DMS 273 (cell line): ENCODE measurements around the gene MTARC2.
"Not testable (repeated sequence)": the region's sequence is repeated elsewhere in the genome, so short reads cannot be mapped to it uniquely, and the experiment has no call there.

Experiments used
- DNase-seq: peaks from one replicate; lab custom pipeline; 2025; ENCODE audit not compliant: unreplicated experiment; lab: John Stamatoyannopoulos, UW

MTARC2 gene

GRCh38 chr1:220732137-220732536, 16.0 kb upstream of the MTARC2 start:
- no peak for DNase-seq

GRCh38 chr1:220732621-220733020, 15.5 kb upstream of the MTARC2 start:
- DNase-seq, result no peak

DNA sequence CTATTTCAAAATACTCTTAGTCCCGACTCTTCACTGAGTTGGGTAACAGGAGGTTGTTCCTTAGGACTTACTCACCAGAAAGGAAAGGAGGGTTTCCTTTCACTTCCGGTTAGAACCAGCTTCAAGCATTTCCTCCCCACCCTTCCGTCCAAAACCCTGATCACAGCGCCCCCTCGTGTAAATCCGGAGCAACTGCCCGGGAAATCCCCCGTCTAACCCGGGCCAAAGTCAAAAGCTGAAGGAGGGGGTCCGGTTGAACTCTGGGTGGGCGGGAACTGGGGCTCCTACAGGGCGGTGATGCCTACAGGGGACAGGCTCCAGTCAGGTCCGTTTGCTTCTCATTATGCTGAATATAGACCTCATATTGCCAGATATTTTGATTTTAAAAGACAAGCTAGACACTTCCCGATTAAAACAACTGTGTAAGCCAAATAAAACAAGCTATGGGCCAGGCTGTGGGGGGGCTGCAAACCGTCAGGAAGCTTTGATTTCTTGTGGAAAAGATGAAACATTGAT, 15.0 kb upstream of the MTARC2 start:
- peak; percentile 94 for DNase-seq

DNA sequence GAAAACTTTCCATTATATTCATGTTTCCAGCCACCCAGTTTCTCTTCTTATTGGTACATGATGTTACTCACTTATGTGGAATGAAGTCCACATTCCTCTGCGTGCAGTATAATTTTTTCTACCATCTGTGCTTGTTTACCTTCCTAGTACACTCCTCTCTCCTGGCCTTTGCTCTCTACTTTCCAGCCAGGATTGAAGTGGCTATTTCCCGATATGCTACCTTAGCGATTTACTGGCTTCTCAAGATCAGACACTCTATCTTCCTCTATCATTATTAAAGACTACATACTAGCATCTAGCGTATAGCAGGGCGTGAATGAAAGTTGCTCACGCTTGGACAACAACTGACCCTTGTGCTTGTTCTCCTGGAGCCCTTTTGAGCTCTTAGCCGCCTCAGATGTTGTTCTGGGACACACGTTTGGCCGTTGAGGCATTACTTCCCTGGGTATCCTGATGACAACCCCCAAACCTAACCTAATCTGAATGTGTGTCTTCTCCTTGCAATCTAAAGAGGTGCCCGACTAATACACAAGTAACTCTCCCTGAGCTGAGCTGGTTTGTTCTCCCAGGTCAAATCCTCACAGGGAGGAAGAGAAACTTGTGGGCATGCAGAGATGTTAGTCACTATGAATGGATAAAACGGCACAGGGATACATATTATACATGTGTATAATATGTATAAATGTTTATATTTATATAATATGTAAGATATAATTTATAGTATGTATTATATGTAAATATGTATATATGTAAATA, 13.4 kb upstream of the MTARC2 start:
- peak; percentile 30 for DNase-seq

GRCh38 chr1:220736283-220736682, 11.8 kb upstream of the MTARC2 start:
- DNase-seq, result not testable (repeated sequence)

DNA sequence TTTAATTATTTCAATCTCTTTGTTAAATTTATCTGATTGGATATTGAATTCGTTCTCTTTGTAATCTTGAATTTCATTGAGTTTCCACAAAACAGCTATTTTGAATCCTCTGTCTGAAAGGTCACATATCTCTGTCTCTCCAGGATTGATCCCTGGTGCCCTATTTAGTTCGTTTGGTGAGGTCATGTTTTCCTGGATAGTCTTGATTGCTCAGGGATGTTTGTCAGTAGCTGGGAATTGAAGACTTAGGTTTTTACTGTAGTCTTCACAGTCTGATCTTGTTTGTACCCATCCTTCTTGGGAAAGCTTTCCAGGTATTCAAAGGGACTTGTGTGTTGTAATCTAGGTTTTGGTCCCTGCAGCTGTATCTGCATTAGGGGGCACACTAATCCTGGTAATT, 6.8 kb upstream of the MTARC2 start:
- no peak for DNase-seq

- DNase-seq, result no peak
Measured at GRCh38 chr1:220741825-220742224, 6.3 kb upstream of the MTARC2 start.

DNA sequence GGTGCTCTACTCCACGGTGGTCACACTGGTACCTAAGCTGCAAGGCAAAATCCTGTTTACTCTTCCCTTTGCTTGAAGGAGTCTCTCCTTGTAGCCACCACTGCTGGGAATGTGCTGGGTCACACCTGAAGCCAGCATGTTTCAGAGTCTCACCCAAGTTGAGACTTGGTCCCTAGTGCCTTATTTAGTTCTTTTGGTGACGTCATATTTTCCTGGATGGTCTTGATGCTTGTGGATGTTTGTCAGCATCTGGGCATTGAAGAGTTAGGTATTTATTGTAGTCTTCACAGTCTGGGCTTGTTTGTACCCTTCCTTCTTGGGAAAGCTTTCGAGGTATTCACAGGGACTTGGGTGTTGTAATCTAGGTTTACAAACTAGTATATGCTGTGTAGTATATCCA, 5.6 kb upstream of the MTARC2 start:
- no peak for DNase-seq

GRCh38 chr1:220746851-220747250, 1.3 kb upstream of the MTARC2 start:
- no peak for DNase-seq

GRCh38 chr1:220747437-220748088, 559 bp upstream of the MTARC2 start:
- no peak for DNase-seq

DNA sequence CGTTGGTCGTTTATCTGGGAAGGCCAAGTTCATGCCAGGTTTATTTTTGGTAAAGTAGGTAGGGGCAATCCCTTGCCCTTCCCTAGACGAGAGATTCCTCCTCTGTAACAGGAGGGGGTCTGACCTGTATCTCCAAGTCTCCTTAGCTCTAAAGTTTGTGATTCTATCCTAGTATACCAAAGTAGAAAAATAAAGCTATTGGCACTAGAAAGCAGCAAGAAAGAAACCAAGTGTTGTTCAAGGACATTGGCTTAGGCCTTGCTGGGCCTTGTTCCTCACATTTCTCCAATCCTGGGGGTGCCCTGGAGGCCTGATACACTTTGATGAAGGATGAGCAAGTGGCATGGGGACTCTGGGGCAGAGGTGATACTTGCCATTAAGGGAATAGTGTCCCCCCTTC, 814 bp downstream of the MTARC2 start:
- DNase-seq, result peak; percentile 37

DNA sequence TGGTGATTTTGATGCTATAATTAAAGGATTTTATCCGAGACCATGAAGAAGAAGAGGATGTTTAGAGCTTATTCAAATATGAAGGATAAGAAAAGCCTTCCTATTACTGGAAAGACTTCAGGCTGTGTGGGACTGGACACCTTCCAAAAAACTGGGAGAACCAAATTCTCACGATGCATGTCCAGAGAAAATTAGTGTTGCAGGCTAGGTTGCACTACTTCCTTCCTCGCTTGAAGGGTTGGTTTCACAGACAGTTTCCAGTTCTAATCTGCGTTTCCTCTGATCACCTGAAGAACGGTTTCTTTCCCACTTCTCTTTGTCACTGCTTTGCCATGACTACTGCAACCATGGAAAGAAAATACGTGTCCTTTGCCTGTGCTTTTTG, 2.0 kb downstream of the MTARC2 start:
- peak; percentile 23 for DNase-seq

GRCh38 chr1:220751111-220751510, 3.0 kb downstream of the MTARC2 start:
- DNase-seq, result peak; percentile 13

DNA sequence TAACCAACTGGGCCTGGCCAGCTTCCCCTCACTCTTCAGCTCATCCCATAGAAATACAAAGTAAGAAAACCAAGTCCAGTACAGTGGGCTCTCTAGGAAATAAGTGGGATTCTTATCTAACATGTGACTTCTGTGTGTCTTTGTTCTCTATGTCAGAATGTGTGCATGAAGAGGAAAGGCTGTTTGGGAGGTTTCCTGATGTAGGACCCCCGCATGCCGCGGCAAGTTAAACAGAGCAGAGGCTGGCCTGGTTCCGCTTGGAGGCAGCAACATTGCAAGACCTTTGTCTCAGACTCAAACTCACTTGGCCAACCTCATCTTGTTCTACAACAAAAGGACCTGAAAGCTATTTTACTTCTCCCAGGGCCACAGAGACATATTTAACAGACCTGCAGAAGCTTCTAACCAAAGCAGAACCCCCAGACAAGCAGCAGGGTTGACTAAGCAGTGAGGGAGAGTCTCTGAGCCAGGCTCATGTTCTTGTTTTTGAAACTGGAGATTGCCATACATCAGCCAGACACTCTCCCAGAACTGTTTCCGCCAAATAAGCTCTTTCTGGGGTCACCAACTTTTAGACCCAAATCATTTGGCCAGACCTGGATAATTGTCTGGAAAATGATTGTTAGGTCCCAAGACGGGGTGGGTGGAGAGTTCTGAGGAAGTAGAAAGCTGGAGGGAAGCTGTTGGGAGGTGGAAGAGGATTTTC, 6.2 kb downstream of the MTARC2 start:
- no peak for DNase-seq

GRCh38 chr1:220754918-220755295, 6.8 kb downstream of the MTARC2 start:
- no peak for DNase-seq

- DNase-seq, result no peak
Measured at GRCh38 chr1:220755309-220755708, 7.2 kb downstream of the MTARC2 start.

- DNase-seq, result no peak
Measured at GRCh38 chr1:220757441-220757840, 9.3 kb downstream of the MTARC2 start.

- no peak for DNase-seq
Measured at GRCh38 chr1:220759147-220759546, 11.0 kb downstream of the MTARC2 start.

DNA sequence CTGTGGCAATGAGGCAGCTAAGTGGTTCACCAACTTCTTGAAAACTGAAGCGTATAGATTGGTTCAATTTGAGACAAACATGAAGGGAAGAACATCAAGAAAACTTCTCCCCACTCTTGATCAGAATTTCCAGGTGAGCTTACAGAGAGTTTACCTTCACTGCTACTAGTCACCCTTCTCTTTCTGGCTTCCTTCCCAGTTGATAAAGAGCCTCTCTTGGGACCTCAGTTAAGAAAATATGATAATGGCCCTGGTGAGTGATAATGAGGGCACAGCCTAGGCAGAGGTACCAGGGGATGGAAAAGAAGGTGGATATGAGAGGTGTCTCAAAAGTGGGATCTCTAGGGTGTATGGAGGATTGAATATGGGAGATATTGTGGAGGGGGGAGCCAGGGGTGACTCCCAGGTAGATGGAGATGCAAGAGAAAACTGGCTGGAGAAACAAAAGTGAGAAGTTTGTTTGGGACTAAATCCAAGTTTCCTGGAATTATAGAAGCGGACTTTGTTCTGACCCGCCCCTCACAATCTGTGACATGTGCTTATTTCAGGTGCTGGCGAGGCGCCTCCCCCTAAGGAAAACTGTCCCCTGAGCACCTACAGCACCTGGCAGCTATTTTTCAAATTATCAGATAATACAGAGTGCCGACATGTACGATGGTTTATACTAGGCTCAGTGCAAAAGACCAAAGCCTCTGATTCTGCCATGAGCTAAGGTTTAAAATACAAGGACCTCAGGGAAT, 13.7 kb downstream of the MTARC2 start:
- no peak for DNase-seq

DNA sequence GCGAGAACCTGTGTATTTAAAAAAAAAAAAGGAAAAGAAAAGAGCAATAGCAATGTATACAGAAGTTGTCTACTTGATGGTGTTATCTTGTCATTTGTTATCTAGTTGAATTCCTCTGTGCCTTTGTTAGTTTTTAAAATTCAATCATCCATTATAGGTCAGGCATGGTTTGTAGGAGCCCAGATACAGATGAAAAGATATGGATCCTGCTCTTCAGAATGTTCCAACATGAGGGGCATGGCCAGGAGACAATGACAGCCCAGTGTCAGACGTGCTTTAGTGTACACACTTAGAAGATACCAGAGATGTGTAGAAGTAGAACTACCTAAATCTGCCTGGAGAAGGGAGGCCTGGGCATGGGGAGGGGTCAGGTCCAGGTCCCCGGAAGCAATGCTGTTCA, 16.6 kb downstream of the MTARC2 start:
- DNase-seq, result no peak
